CD4-positive, alpha-beta T cell (primary cell): Measurements from ENCODE around the gene MAP3K5. TPM values are rescaled to one million over a fixed set of nuclear protein-coding genes. Genes with fewer than 3 reads are reported as not detected.

Experiments
- ATAC-seq: fragments of 200-7000 bp; cut with Tn5 transposase; one replicate; pipeline ENCODE4 v1.10.0; 2022; ENCODE audit warnings: mild to moderate bottlenecking; ENCODE audit not compliant: poor library complexity
- CTCF ChIA-PET: fragments of 350-600 bp; sonication (Branson Sonifier 250); formaldehyde crosslinking; loops from one replicate; lab custom pipeline; 2021; ENCODE audit warnings: antibody characterized with exemption, inconsistent platforms; lab: Charles Lee
- POLR2A ChIA-PET: fragments of 350-600 bp; sonication (Branson Sonifier 250); formaldehyde crosslinking; loops from one replicate; lab custom pipeline; 2021; ENCODE audit warnings: antibody characterized with exemption, inconsistent platforms; lab: Charles Lee
- DNase-seq, 14 experiments: peaks; one replicate each; pipeline ENCODE4 v3.0.0-alpha.2; 2013 to 2020; ENCODE audit warnings: mixed read lengths in 2 of 14
- H3K27ac ChIP-seq, 2 donors: one replicate each; pipeline versions ENCODE4 v1.5.1 to v1.7.0; 2013; ENCODE audit warnings: low read length in 2 of 2, low read depth in 1 of 2, mild to moderate bottlenecking in 1 of 2
- H3K27me3 ChIP-seq, 2 experiments: 1 replicate in 1 of 2; 2 replicates in 1 of 2; pipeline versions ENCODE4 v1.6.1 to v1.7.0; 2013; ENCODE audit warnings: low read length in 2 of 2, control low read depth in 1 of 2, mild to moderate bottlenecking in 1 of 2, moderate library complexity in 1 of 2; ENCODE audit not compliant: insufficient read depth in 2 of 2, control insufficient read depth in 1 of 2
- H3K36me3 ChIP-seq: one replicate; pipeline ENCODE4 v1.6.1; 2013; ENCODE audit warnings: low read length, control low read depth; ENCODE audit not compliant: insufficient read depth
- H3K4me1 ChIP-seq: one replicate; pipeline ENCODE4 v1.6.1; 2013; ENCODE audit warnings: low read length, control low read depth; ENCODE audit not compliant: insufficient read depth
- H3K4me3 ChIP-seq: one replicate; pipeline ENCODE4 v1.5.1; 2013; ENCODE audit warnings: mild to moderate bottlenecking, low read length, moderate library complexity
- H3K9me3 ChIP-seq, 2 experiments: 1 replicate in 1 of 2; 2 replicates in 1 of 2; pipeline versions ENCODE4 v1.6.1 to v1.7.0; 2013; ENCODE audit warnings: low read length in 2 of 2, mild to moderate bottlenecking in 2 of 2, control low read depth in 1 of 2, moderate library complexity in 1 of 2; ENCODE audit not compliant: control insufficient read depth in 1 of 2, insufficient read depth in 1 of 2
- H3K27ac Mint-ChIP-seq: one replicate; pipeline ENCODE4 v1.8.0; 2020; ENCODE audit warnings: mixed read lengths
- H3K27me3 Mint-ChIP-seq: one replicate; pipeline ENCODE4 v1.8.0; 2021; ENCODE audit warnings: mixed read lengths
- H3K36me3 Mint-ChIP-seq: one replicate; pipeline ENCODE4 v1.8.0; 2021; ENCODE audit warnings: low read depth, mixed read lengths
- H3K4me1 Mint-ChIP-seq: one replicate; pipeline ENCODE4 v1.8.0; 2021; ENCODE audit warnings: low read depth, mixed read lengths
- H3K4me3 Mint-ChIP-seq: one replicate; pipeline ENCODE4 v1.8.0; 2020; ENCODE audit warnings: mild to moderate bottlenecking, mixed read lengths
- H3K9me3 Mint-ChIP-seq: one replicate; pipeline ENCODE4 v1.8.0; 2020; ENCODE audit warnings: mixed read lengths
- intact Hi-C, 2 experiments: fragments of 100-400 bp; cut with DNase I in 1 of 2; cut with micrococcal nuclease in 1 of 2; formaldehyde crosslinking; loops; one replicate each; pipeline versions ENCODE4 v1.15.1 to v1.9.0; 2023 to 2025; cut with DNase I, micrococcal nuclease
- total RNA-seq, 174 experiments: library from RNA in 2 of 174; stranded (reverse) in 2 of 174; gene quantifications; one replicate each; pipeline ENCODE4 v1.2.3 and lab custom pipeline; 2021 to 2026
- TF ChIP-seq, protein P1 (sequence below): fragments of 200-600 bp; IDR thresholded peaks from one replicate; pipeline ENCODE4 v1.8.0; 2022; ENCODE audit warnings: antibody characterized with exemption, mild to moderate bottlenecking

Gene MAP3K5
- total RNA-seq, 2 experiments from 2014 or later: 12.9 to 14.1 TPM

DNA sequence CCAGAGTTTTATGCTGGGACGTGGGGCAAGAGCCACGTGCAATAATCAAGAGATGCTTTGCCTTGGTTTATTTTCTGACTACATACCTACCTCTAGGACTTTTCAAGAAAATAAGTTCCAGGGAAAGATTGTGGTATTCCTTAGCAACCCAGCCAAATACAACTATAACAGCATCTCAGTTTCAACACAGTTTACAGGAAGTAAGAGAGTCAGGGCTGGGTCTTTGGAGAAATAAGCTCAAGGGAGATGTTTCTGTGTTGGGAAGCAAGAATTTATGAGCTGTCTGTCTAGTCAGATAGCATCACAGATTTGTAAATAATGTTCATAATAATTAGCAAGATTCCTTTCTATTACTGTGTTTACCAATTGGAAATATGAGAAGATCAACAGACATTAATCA, 35.1 kb downstream of the MAP3K5 start:
- Mint-ChIP-seq H3K36me3 (no peaks in the 10 kb centered on the region), H3K27ac (no peak overlapping the region), H3K9me3 (no peaks in the 10 kb centered on the region), H3K4me1 (peaks cover 62% of the 10 kb centered on the region), H3K4me3 (no peak overlapping the region), H3K27me3 (no peaks in the 10 kb centered on the region)
- POLR2A ChIA-PET: interaction anchor here (8.5 kb wide), 1 partner anchor 32 kb away, joined by 110 read pairs; the partner anchor contains the start of gene MAP3K5
- Histone ChIP-seq H3K4me1 (peaks cover 71% of the 10 kb centered on the region), H3K9me3 (no peaks in the 10 kb centered on the region), H3K27ac (no peak overlapping the region), H3K36me3 (no peaks in the 10 kb centered on the region), H3K27me3 (no peaks in the 10 kb centered on the region), H3K4me3 (no peak overlapping the region)
- ATAC-seq: no peak
- CTCF ChIA-PET: interaction anchor here (1.9 kb wide), 1 partner anchor 35 kb away, joined by 15 read pairs; the partner anchor contains the start of gene MAP3K5
- TF ChIP-seq, protein P1, sequence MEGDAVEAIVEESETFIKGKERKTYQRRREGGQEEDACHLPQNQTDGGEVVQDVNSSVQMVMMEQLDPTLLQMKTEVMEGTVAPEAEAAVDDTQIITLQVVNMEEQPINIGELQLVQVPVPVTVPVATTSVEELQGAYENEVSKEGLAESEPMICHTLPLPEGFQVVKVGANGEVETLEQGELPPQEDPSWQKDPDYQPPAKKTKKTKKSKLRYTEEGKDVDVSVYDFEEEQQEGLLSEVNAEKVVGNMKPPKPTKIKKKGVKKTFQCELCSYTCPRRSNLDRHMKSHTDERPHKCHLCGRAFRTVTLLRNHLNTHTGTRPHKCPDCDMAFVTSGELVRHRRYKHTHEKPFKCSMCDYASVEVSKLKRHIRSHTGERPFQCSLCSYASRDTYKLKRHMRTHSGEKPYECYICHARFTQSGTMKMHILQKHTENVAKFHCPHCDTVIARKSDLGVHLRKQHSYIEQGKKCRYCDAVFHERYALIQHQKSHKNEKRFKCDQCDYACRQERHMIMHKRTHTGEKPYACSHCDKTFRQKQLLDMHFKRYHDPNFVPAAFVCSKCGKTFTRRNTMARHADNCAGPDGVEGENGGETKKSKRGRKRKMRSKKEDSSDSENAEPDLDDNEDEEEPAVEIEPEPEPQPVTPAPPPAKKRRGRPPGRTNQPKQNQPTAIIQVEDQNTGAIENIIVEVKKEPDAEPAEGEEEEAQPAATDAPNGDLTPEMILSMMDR: no peak
- no peak for DNase-seq
- intact Hi-C loops: no loop called here

DNA sequence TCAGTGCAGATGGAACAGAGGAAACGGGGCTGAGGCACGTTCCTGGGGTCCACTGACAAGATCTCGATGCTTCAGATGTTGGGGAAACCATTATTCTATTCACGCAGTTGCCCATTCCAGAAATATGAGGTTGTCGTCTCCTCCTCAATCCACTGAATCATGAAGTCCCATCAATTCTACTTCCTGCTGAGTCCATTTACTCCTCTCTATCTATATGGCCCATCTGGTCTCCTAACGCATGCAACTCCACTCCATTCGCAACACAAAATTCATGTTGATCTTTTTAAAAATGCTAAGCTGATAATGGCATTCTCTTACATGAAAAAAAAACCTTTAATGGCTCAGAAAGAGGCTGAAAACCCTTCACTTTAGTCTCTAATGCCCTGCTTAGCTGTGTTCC, 37.5 kb downstream of the MAP3K5 start:
- DNase-seq: no peak
- intact Hi-C loops: no loop called here
- Histone ChIP-seq H3K27ac (no peak overlapping the region), H3K9me3 (no peaks in the 10 kb centered on the region), H3K4me1 (peaks cover 74% of the 10 kb centered on the region), H3K36me3 (no peaks in the 10 kb centered on the region), H3K27me3 (no peaks in the 10 kb centered on the region), H3K4me3 (no peak overlapping the region)
- TF ChIP-seq, protein P1: no peak
- H3K9me3 Mint-ChIP-seq: no peaks in the 10 kb centered on the region
- no peak overlapping the region for H3K4me3 Mint-ChIP-seq
- peaks cover 69% of the 10 kb centered on the region for H3K4me1 Mint-ChIP-seq
- no peaks in the 10 kb centered on the region for H3K36me3 Mint-ChIP-seq
- no peaks in the 10 kb centered on the region for H3K27me3 Mint-ChIP-seq
- ATAC-seq: no peak
- H3K27ac Mint-ChIP-seq: peak overlapping the region; percentile 57
- CTCF ChIA-PET: interaction anchor here (1.0 to 4.2 kb wide), 2 partner anchors 38 to 110 kb away, joined by 3 to 28 read pairs; partner anchors contain the start of gene MAP3K5
- POLR2A ChIA-PET: interaction anchor here (3.1 to 8.5 kb wide), 2 partner anchors 8 to 34 kb away, joined by 32 to 110 read pairs; partner anchors contain the start of gene MAP3K5

DNA sequence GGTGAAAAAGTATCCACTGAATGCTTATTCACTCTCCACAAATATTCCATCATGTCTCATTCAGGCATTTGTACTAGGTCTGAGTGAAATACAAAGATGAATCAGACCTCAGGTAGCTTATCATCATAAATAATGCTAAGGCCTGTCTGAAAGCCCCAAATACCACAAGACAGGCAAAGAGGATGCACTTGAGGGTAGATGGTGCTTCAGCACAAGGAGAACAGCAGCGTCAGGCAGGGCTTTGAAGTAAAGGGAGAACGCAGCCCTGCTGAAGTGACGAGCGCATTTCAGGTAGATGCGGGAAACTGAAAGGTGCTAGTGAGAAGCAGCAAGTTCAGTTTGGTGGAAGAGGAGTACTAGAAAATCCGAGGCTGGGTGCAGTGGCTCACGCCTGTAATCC, 38.7 kb downstream of the MAP3K5 start:
- no peaks in the 10 kb centered on the region for H3K36me3 ChIP-seq
- Mint-ChIP-seq H3K27ac (peak overlapping the region; percentile 74), H3K9me3 (no peaks in the 10 kb centered on the region), H3K4me1 (peaks cover 76% of the 10 kb centered on the region), H3K27me3 (no peaks in the 10 kb centered on the region), H3K4me3 (peak overlapping the region; percentile 7), H3K36me3 (no peaks in the 10 kb centered on the region)
- CTCF ChIA-PET: interaction anchor here (1.0 to 4.2 kb wide), 5 partner anchors 9 to 110 kb away, joined by 3 to 28 read pairs (median 3); partner anchors contain the start of gene MAP3K5
- intact Hi-C loops: loop anchor here in 1 of 2 experiments (1.0 kb wide), 1 partner anchor 39 kb away; the partner anchor contains the start of gene MAP3K5
- H3K27ac ChIP-seq: peak overlapping the region in 1 of 2 donors; percentile 77
- TF ChIP-seq, protein P1: no peak
- ATAC-seq (peak; percentile 89), DNase-seq (peak; percentile 53 to 92 (median 66))
- H3K4me3 ChIP-seq: no peak overlapping the region
- no peaks in the 10 kb centered on the region for H3K27me3 ChIP-seq
- no peaks in the 10 kb centered on the region for H3K9me3 ChIP-seq
- H3K4me1 ChIP-seq: peaks cover 79% of the 10 kb centered on the region
- POLR2A ChIA-PET: interaction anchor here (1.0 to 8.5 kb wide), 6 partner anchors 10 to 463 kb away, joined by 3 to 110 read pairs (median 4); partner anchors contain the start of gene MAP3K5
